Rectal smooth muscle tissue (tissue), 1 donor: ENCODE results near the gene PTMS.

Experiments
- H3K27ac ChIP-seq: one replicate; pipeline ENCODE4 v1.7.0; 2013; ENCODE audit warnings: low read depth, low read length, inconsistent platforms
- H3K27me3 ChIP-seq: one replicate; pipeline ENCODE4 v1.7.0; 2013; ENCODE audit warnings: low read length; ENCODE audit not compliant: control insufficient read depth, insufficient read depth
- H3K36me3 ChIP-seq: one replicate; pipeline ENCODE4 v1.7.0; 2013; ENCODE audit warnings: low read length; ENCODE audit not compliant: control insufficient read depth, insufficient read depth
- H3K4me1 ChIP-seq: one replicate; pipeline ENCODE4 v1.7.0; 2013; ENCODE audit warnings: low read length; ENCODE audit not compliant: control insufficient read depth, insufficient read depth
- H3K4me3 ChIP-seq: one replicate; pipeline ENCODE4 v1.7.0; 2013; ENCODE audit warnings: low read length
- H3K9ac ChIP-seq: one replicate; pipeline ENCODE4 v1.7.0; 2013; ENCODE audit warnings: low read length

Gene PTMS

DNA sequence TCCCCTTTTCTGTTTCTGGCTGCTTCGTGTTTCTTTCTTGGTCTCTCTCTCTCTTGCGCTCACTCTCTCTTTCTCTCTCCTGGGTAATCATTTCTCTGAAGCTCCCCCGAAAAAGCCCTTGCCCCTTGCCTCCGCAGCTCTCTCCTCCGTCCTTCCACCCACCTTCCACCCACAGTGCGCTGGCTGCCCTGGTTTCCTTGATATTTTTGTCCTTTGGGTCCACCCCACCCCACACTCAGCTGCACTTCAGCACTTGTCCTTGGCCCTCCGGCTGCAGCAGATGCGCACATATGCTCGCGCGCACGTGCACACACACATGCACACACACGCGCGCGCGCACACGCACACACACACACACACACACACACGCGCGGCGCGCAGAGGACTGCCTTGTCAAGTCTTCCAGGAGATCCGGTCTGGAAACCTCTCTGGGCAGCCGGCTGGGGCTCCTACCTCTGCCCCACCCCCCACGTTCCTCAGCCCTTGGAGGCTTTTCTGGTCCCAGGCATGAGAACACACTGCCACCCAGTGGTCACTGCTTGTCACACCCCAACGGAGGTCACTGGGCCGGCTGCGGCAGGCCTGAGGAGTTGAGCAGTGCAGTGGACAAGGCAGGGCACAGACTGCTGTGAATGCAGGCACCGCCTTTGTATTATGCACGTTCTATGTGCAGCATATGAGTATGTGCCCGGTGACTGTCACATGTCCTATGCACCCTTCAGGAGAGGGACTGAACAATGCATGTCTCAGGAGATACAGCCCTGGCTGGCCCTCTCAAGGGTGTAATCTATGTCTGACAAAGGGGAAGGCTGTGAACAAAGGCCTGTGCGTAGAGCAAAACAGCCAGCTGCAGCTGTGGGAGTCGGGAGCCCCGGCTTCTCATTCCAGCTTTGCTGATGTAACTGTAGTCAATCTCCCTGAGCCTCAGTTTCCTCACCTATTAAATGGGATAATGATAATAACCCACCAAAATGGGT lies 12.7 kb downstream of the PTMS start:
- no peaks in the 10 kb centered on the region for H3K27me3 ChIP-seq
- H3K4me1 ChIP-seq, result peaks cover 8% of the 10 kb centered on the region
- peak overlapping the region; percentile 69 for H3K4me3 ChIP-seq
- peak overlapping the region; percentile 93 for H3K27ac ChIP-seq
- no peaks in the 10 kb centered on the region for H3K36me3 ChIP-seq
- H3K9ac ChIP-seq, result peak overlapping the region; percentile 22

- Histone ChIP-seq H3K27ac (no peak overlapping the region), H3K9ac (no peak overlapping the region), H3K4me1 (peaks cover 8% of the 10 kb centered on the region)
Measured at GRCh38 chr12:6779708-6780432, 13.7 kb downstream of the PTMS start.

DNA sequence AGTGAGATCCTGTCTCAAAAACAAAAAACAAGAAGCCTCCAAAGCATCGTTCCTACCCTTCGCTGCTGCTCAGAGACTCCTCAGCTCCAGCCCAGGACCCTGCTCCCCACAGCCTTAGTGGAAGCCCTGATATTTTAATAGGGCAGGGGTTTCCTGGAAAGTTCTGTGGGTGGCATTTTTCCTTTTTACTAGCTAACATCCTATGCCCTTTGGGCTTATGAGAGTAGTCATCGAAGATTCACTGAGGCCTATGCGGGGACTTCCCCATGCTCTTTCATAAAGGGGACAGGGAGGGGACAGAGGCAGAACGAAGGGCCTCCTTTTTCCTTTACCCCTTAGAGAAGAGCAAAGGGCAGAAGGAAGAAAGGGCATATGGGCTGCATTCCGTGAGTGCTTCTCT lies 14.4 kb downstream of the PTMS start:
- Histone ChIP-seq H3K4me1 (peaks cover 8% of the 10 kb centered on the region), H3K9ac (no peak overlapping the region), H3K27ac (no peak overlapping the region), H3K36me3 (no peaks in the 10 kb centered on the region), H3K27me3 (no peaks in the 10 kb centered on the region), H3K4me3 (no peak overlapping the region)

More at GRCh38 chr12:6779708-6780432, 13.7 kb downstream of the PTMS start:
- H3K36me3 ChIP-seq, result no peaks in the 10 kb centered on the region
- H3K27me3 ChIP-seq, result no peaks in the 10 kb centered on the region
- no peak overlapping the region for H3K4me3 ChIP-seq

DNA sequence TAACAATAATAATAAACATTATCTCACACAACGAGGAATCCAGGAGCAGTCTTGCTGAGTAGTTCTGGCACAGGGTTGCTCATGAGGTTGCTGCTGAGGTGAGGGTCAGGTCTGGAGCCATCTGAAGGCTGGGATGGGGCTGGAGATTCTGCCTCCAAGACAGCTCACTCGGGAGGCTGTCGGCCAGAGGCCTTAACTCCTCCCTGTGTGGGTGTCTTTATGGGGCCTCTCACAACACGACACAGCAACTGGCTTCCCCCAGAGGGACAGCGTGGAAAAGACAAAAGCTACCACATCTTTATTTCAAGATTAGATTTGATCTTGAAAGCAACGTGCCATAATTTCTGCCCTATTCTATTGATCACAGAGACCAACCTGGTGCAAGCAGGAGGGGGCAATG lies 16.0 kb downstream of the PTMS start:
- no peak overlapping the region for H3K4me3 ChIP-seq
- H3K27me3 ChIP-seq, result no peaks in the 10 kb centered on the region
- H3K9ac ChIP-seq, result no peak overlapping the region
- H3K36me3 ChIP-seq, result no peaks in the 10 kb centered on the region
- H3K27ac ChIP-seq, result no peak overlapping the region
- peaks cover 8% of the 10 kb centered on the region for H3K4me1 ChIP-seq

DNA sequence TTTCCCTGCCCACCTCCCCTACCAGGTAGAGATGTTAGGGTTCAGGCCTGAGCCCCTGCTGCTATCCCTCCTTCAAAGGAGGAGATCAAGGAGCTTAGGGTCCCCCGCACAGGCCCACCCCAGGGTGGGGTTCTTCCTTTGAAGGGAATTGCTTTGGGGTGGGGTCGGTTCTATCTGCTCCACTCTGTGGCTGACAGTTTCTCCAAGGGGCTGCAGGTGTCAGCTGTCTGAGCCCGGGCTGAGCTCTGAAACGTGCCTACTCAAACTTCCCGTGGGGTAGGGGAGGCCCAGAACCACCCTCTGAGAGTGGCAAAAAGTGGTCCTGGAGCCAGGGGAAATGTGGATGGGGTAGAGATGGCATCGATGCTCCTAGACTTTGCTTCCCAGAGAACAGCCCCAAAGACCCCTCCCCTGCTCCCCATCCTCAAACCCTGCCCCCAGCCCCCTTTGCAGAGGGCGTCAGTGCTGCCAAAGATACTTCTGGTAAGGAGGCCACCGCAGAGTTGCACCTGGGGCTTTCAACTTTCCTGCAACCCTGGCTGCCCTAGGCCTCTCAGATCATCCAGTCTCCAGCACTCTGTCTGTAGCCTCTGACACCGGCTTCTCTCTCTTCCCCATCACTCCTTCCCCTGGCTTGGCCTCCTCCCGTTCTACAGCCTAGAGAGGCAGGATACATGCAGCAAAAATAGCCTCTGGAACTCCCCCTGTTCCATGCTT lies 16.8 kb downstream of the PTMS start:
- H3K36me3 ChIP-seq, result no peaks in the 10 kb centered on the region
- no peak overlapping the region for H3K4me3 ChIP-seq
- no peak overlapping the region for H3K9ac ChIP-seq
- no peak overlapping the region for H3K27ac ChIP-seq
- H3K27me3 ChIP-seq, result no peaks in the 10 kb centered on the region
- H3K4me1 ChIP-seq, result peaks cover 3% of the 10 kb centered on the region

- Histone ChIP-seq H3K36me3 (no peaks in the 10 kb centered on the region), H3K4me3 (no peak overlapping the region), H3K4me1 (peaks cover 3% of the 10 kb centered on the region), H3K27me3 (no peaks in the 10 kb centered on the region), H3K27ac (no peak overlapping the region), H3K9ac (no peak overlapping the region)
Measured at GRCh38 chr12:6783828-6784227, 17.7 kb downstream of the PTMS start.

DNA sequence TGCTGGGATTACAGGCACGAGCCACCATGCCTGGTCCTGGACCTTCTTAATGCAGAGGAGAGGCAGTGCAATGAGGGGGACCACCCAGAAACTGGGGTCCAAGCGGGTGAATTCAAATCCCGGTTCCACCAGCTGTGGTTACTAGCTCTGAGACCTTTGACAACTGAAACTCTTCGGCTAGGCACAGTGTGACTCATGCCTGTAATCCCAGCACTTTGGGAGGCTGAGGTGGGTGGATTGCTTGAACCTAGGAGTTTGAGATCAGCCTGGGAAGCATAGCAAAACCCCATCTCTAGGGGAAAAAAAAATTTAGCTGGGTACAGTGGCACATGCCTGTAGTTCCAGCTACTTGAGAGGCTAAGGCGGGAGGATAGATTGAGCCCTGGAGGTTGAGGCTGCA lies 18.1 kb downstream of the PTMS start:
- Histone ChIP-seq H3K4me1 (peaks cover under 1% of the 10 kb centered on the region), H3K27me3 (no peaks in the 10 kb centered on the region), H3K9ac (no peak overlapping the region), H3K27ac (no peak overlapping the region), H3K4me3 (no peak overlapping the region), H3K36me3 (no peaks in the 10 kb centered on the region)

DNA sequence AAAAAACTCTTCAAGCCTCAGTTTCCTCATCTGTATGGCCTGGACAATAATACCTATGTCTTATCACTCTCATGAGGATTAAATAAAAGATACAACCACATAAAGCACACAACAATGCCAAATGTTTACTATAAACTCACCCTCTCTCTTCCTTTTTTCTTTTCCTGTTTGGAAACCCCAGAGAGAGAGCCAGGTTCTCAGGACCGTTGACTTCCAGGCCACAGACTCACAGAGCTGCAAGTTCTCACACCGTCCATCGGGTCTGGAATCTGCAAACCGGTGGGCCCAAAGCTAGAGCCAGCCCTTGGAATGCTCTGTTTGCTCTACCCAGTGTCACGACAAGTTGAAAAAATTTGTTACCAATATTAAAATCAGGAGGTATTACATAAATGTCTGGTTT lies 18.6 kb downstream of the PTMS start:
- H3K36me3 ChIP-seq, result no peaks in the 10 kb centered on the region
- no peak overlapping the region for H3K27ac ChIP-seq
- H3K27me3 ChIP-seq, result no peaks in the 10 kb centered on the region
- no peaks in the 10 kb centered on the region for H3K4me1 ChIP-seq
- H3K4me3 ChIP-seq, result no peak overlapping the region
- no peak overlapping the region for H3K9ac ChIP-seq

- Histone ChIP-seq H3K4me1 (no peaks in the 10 kb centered on the region), H3K4me3 (no peak overlapping the region), H3K9ac (no peak overlapping the region), H3K27me3 (no peaks in the 10 kb centered on the region), H3K36me3 (no peaks in the 10 kb centered on the region), H3K27ac (no peak overlapping the region)
Measured at GRCh38 chr12:6786416-6787094, 20.4 kb downstream of the PTMS start.

DNA sequence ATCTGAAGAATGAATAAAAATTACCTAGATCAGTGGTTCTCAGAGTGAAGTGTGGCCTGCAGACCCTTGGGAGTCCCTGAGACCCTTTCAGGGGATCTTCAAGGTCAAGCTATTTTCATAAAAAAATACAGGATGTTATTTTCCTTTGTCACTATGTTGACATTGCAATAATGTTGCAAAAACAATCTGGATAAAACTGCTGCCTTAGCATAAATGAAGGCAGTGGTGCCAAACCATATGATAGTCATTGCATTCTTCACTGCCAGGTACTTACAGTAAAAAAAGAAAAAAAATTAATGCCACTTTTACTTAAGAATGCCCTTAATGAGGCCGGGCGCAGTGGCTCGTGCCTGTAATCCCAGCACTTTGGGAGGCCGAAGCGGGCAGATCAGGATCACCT lies 21.1 kb downstream of the PTMS start:
- Histone ChIP-seq H3K27ac (no peak overlapping the region), H3K4me3 (no peak overlapping the region), H3K9ac (no peak overlapping the region), H3K36me3 (no peaks in the 10 kb centered on the region), H3K27me3 (no peaks in the 10 kb centered on the region), H3K4me1 (no peaks in the 10 kb centered on the region)

GRCh38 chr12:6788972-6789924 lies 23.1 kb downstream of the PTMS start, which contains the start of gene CD4:
CD4 (plus strand) TSS chr12:6789528; CDS start chr12:6800139, 10,611 bp downstream.
- H3K36me3 ChIP-seq, result no peaks in the 10 kb centered on the region
- H3K9ac ChIP-seq, result peak within 1 kb of the TSS; percentile 19
- no peak within 1 kb of the TSS for H3K27ac ChIP-seq
- no peaks in the 10 kb centered on the region for H3K4me1 ChIP-seq
- H3K27me3 ChIP-seq, result no peaks in the 10 kb centered on the region
- peak within 1 kb of the TSS; percentile 57 for H3K4me3 ChIP-seq
